Neural progenitor cell (in vitro differentiated cells): ENCODE results near the gene R3HDM2. TPM values are rescaled to one million over a fixed set of nuclear protein-coding genes. Genes with fewer than 3 reads are reported as not detected.

ENCODE experiments used
- DNase-seq: peaks from one replicate; pipeline ENCODE4 v3.0.0-alpha.2; 2016; ENCODE audit warnings: low spot score
- H2AFZ ChIP-seq: fragments of 200-600 bp; sonication (generic); replicated peaks from 2 replicates; pipeline ENCODE4 v1.6.1; 2016; ENCODE audit warnings: antibody characterized with exemption
- H3F3A ChIP-seq: fragments of 200-600 bp; sonication (generic); 2 replicates; pipeline ENCODE4 v1.6.1; 2016; ENCODE audit warnings: antibody characterized with exemption, low read depth
- H3K27ac ChIP-seq: fragments of 200-600 bp; sonication (generic); 2 replicates; pipeline ENCODE4 v1.5.1; 2016; ENCODE audit warnings: mild to moderate bottlenecking
- H3K27me3 ChIP-seq: fragments of 200-600 bp; sonication (generic); 2 replicates; pipeline ENCODE4 v1.6.1; 2016; ENCODE audit warnings: mild to moderate bottlenecking, moderate library complexity
- H3K36me3 ChIP-seq: fragments of 200-600 bp; sonication (generic); 2 replicates; pipeline ENCODE4 v1.5.1; 2016
- H3K4me1 ChIP-seq: fragments of 200-600 bp; sonication (generic); 2 replicates; pipeline ENCODE4 v1.6.1; 2016; ENCODE audit warnings: mixed run types
- H3K4me2 ChIP-seq: fragments of 200-600 bp; sonication (generic); 2 replicates; pipeline ENCODE4 v1.6.1; 2016
- H3K4me3 ChIP-seq: fragments of 200-600 bp; sonication (generic); 2 replicates; pipeline ENCODE4 v1.5.1; 2016
- H3K79me2 ChIP-seq: fragments of 200-600 bp; sonication (generic); 2 replicates; pipeline ENCODE4 v1.6.1; 2016; ENCODE audit warnings: low read depth
- H3K9ac ChIP-seq: fragments of 200-600 bp; sonication (generic); 2 replicates; pipeline ENCODE4 v1.6.1; 2016
- H3K9me3 ChIP-seq: fragments of 200-600 bp; sonication (generic); 2 replicates; pipeline ENCODE4 v1.5.1; 2016; ENCODE audit warnings: low read depth
- H4K20me1 ChIP-seq: fragments of 200-600 bp; sonication (generic); 2 replicates; pipeline ENCODE4 v1.6.1; 2016; ENCODE audit warnings: low read depth
- H3K27ac Mint-ChIP-seq: 3 replicates; pipeline ENCODE4 v1.8.0; 2021; ENCODE audit warnings: mixed read lengths
- H3K27me3 Mint-ChIP-seq: 2 replicates; pipeline ENCODE4 v1.8.0; 2022; ENCODE audit warnings: low read depth, mild to moderate bottlenecking, inconsistent platforms, moderate library complexity, mixed read lengths; ENCODE audit not compliant: insufficient read depth
- H3K36me3 Mint-ChIP-seq: 3 replicates; pipeline ENCODE4 v1.8.0; 2021; ENCODE audit warnings: mixed read lengths
- H3K4me1 Mint-ChIP-seq: 3 replicates; pipeline ENCODE4 v1.8.0; 2021; ENCODE audit warnings: mixed read lengths
- H3K4me3 Mint-ChIP-seq: 3 replicates; pipeline ENCODE4 v1.8.0; 2021; ENCODE audit warnings: mild to moderate bottlenecking, moderate library complexity, mixed read lengths
- H3K9me3 Mint-ChIP-seq: 3 replicates; pipeline ENCODE4 v1.8.0; 2020; ENCODE audit warnings: mixed read lengths
- EZH2 ChIP-seq: fragments of 200-600 bp; sonication (generic); IDR thresholded peaks from 2 replicates; pipeline ENCODE4 v1.6.1; 2017; ENCODE audit warnings: antibody characterized with exemption, mild to moderate bottlenecking, moderate library complexity
- EZH2phosphoT487 ChIP-seq: fragments of 200-600 bp; sonication (generic); IDR thresholded peaks from 2 replicates; pipeline ENCODE4 v1.6.1; 2017; ENCODE audit warnings: antibody characterized with exemption
- total RNA-seq: library from RNA; depleted of rRNA; stranded (reverse); fragments of >200 nt; gene quantifications from 2 replicates; pipeline ENCODE4 v1.2.3, GENCODE V29; 2015; ENCODE audit warnings: low replicate concordance
- TF ChIP-seq, protein P1 (sequence below): fragments of 200-600 bp; sonication (generic); IDR thresholded peaks from 2 replicates; pipeline ENCODE4 v1.5.1; 2017; ENCODE audit warnings: antibody characterized with exemption, mild to moderate bottlenecking

The R3HDM2 gene
- total RNA-seq: 29.9 and 40.0 TPM in 2 replicates

DNA sequence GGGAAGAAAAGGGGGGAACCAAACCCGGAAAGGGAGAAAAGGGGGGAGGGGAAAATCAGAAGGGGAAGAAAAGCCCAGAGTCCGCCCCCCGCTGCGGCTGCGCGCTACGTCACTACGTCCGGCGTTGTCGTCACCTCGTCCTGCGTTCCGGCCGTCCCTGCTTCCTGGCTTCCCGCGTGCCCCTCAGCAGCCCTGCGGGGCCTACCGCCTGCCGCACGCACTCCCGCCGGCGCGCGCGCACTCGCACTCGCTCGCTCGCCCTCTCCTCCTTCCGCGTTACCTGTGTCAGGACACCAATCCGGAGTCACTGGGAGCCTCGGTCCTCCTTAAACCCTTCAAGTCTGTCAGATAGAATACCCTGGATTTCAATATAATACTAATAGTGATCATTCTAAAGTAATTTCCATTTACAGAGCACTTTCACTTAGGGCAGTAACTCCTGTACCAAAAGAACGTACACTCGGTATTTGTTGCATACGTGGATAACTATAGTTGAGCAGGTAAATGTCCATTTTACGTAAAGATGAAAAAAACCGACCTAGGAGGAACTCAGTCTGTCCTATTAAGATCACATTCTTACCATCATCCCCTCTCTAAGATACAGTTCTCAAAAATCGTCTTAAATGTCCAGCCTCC is at the start of gene R3HDM2:
Gene R3HDM2 (minus strand): TSS at position 113 of the 636 bp plus-strand sequence. CDS start 120,615 bp downstream, outside the sequence.
- H2AFZ ChIP-seq: peak within 1 kb of the TSS; percentile 34
- H3K27ac ChIP-seq: peak within 1 kb of the TSS; percentile 74

DNA sequence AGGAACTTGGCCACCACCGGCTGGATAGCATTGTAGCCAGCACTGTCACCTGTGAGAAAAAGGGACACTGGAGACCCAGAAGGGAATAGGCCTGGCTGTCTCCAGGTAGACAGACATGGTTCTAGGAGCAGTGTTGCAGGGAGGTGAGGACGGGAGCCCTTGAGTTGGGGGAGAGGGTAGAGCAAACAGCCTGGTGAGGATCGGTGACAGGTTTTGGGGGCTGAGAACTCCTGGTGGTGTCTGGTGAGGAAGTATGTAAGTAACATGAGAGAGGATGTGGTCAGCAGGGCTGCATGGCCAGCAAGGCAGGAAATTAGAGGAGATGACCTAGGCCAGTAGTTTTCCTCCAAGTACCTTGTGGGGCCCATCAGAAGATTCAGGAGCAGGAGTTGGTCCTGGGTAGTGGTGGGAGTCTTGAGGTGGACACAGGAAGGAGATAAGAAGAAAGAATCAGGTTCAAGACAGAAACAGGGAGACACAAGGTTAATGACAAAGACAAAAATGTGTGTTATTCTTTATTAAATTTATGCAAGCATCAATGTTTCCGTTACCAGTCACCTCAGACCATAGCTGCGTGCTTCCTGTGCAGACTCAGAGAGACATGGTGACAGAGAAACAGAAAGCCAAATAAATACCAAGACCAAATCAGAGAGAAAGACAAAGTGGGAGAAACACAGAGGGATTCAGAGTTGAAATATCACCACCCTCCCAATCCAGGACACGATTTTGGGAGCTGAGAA is 48.7 kb upstream of the R3HDM2 start, which contains the start of gene ARHGAP9:
Gene ARHGAP9 (minus strand): TSS at position 491 of the 740 bp plus-strand sequence. CDS start 460 bp downstream, at position 31.
- Mint-ChIP-seq H3K36me3 (no peaks in the 10 kb centered on the region), H3K4me3 (no peak within 1 kb of the TSS), H3K9me3 (no peaks in the 10 kb centered on the region), H3K4me1 (peaks cover 2% of the 10 kb centered on the region), H3K27ac (peak within 1 kb of the TSS; percentile 9), H3K27me3 (peaks cover 28% of the 10 kb centered on the region)
- DNase-seq: no peak
- TF ChIP-seq EZH2 (no peak), EZH2phosphoT487 (no peak)
- TF ChIP-seq, protein P1, sequence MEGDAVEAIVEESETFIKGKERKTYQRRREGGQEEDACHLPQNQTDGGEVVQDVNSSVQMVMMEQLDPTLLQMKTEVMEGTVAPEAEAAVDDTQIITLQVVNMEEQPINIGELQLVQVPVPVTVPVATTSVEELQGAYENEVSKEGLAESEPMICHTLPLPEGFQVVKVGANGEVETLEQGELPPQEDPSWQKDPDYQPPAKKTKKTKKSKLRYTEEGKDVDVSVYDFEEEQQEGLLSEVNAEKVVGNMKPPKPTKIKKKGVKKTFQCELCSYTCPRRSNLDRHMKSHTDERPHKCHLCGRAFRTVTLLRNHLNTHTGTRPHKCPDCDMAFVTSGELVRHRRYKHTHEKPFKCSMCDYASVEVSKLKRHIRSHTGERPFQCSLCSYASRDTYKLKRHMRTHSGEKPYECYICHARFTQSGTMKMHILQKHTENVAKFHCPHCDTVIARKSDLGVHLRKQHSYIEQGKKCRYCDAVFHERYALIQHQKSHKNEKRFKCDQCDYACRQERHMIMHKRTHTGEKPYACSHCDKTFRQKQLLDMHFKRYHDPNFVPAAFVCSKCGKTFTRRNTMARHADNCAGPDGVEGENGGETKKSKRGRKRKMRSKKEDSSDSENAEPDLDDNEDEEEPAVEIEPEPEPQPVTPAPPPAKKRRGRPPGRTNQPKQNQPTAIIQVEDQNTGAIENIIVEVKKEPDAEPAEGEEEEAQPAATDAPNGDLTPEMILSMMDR: no peak
- Histone ChIP-seq H2AFZ (no peak within 1 kb of the TSS), H3K27me3 (peaks cover 77% of the 10 kb centered on the region), H3K9ac (no peak within 1 kb of the TSS), H3K4me1 (peaks cover 11% of the 10 kb centered on the region), H3K27ac (no peak within 1 kb of the TSS), H3K36me3 (no peaks in the 10 kb centered on the region), H3K4me2 (no peak within 1 kb of the TSS), H3K79me2 (no peaks in the 10 kb centered on the region), H4K20me1 (peaks cover 2% of the 10 kb centered on the region), H3F3A (peaks cover 3% of the 10 kb centered on the region), H3K4me3 (no peak within 1 kb of the TSS), H3K9me3 (no peaks in the 10 kb centered on the region)

More for the DNA sequence above, at the start of gene R3HDM2:
- H3K27me3 Mint-ChIP-seq: peaks cover 4% of the 10 kb centered on the region
- peaks cover 30% of the 10 kb centered on the region for H3K4me1 Mint-ChIP-seq
- Histone ChIP-seq H3K4me2 (peak within 1 kb of the TSS; percentile 93), H3K4me3 (peak within 1 kb of the TSS; percentile 64), H3K4me1 (peaks cover 11% of the 10 kb centered on the region), H3K9ac (peak within 1 kb of the TSS; percentile 58), H3K27me3 (no peaks in the 10 kb centered on the region), H3K36me3 (no peaks in the 10 kb centered on the region), H3K79me2 (peaks cover 42% of the 10 kb centered on the region), H3K9me3 (no peaks in the 10 kb centered on the region), H3F3A (peaks cover 24% of the 10 kb centered on the region), H4K20me1 (peaks cover 4% of the 10 kb centered on the region)
- TF ChIP-seq, protein P1: no peak
- peak; percentile 95 for DNase-seq
- H3K4me3 Mint-ChIP-seq: peak within 1 kb of the TSS; percentile 98
- peak within 1 kb of the TSS; percentile 99 for H3K27ac Mint-ChIP-seq
- H3K9me3 Mint-ChIP-seq: no peaks in the 10 kb centered on the region
- H3K36me3 Mint-ChIP-seq: peaks cover 8% of the 10 kb centered on the region

DNA sequence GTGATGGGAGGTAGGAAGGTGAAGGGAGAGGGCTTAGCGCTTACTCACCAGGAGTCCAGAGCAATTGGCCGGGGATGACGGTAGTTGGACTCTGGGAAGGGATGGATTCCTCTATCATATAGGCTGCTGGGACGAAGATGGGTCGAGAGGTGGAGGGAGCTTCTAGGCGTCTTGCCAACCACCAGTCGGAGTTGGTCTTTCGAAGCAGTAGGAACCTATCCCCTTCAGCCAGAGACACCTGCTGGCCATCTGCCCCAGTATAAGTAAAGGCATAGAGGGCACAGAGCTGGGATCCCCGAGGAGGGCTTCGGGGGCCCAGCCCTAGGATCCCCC is 48.2 kb upstream of the R3HDM2 start:
- H3K27ac Mint-ChIP-seq: no peak overlapping the region
- DNase-seq: no peak
- Histone ChIP-seq H3K4me3 (no peak overlapping the region), H3K79me2 (no peaks in the 10 kb centered on the region), H3K27ac (no peak overlapping the region), H3K27me3 (peaks cover 82% of the 10 kb centered on the region), H3K9me3 (no peaks in the 10 kb centered on the region), H3F3A (peaks cover 3% of the 10 kb centered on the region), H3K9ac (no peak overlapping the region), H3K4me2 (no peak overlapping the region), H4K20me1 (peaks cover 2% of the 10 kb centered on the region), H3K36me3 (no peaks in the 10 kb centered on the region), H3K4me1 (peaks cover 11% of the 10 kb centered on the region), H2AFZ (no peak overlapping the region)
- peaks cover 28% of the 10 kb centered on the region for H3K27me3 Mint-ChIP-seq
- H3K4me1 Mint-ChIP-seq: peaks cover 2% of the 10 kb centered on the region
- no peaks in the 10 kb centered on the region for H3K36me3 Mint-ChIP-seq
- no peak overlapping the region for H3K4me3 Mint-ChIP-seq
- TF ChIP-seq EZH2phosphoT487: no peak
- no peak for TF ChIP-seq EZH2
- TF ChIP-seq, protein P1: no peak
- H3K9me3 Mint-ChIP-seq: no peaks in the 10 kb centered on the region
